Renal cortical epithelial cell (primary cell): ENCODE data around the gene PRELID1. TPM values are rescaled to one million over a fixed set of nuclear protein-coding genes. Genes with fewer than 3 reads are reported as not detected.
"Not testable (repeated sequence)": the region's sequence is repeated elsewhere in the genome, so short reads cannot be mapped to it uniquely, and the experiment has no call there.

ENCODE experiments used
- DNase-seq: peaks from one replicate; pipeline ENCODE4 v3.0.0-alpha.2; 2011; ENCODE audit warnings: low read depth
- total RNA-seq: library from RNA; depleted of rRNA; stranded (reverse); fragments of >200 nt; gene quantifications from 2 replicates; pipeline ENCODE4 v1.2.3, GENCODE V29; 2014

Gene PRELID1
- total RNA-seq, 1 donor from 2014 or later: 52.0 TPM

DNA sequence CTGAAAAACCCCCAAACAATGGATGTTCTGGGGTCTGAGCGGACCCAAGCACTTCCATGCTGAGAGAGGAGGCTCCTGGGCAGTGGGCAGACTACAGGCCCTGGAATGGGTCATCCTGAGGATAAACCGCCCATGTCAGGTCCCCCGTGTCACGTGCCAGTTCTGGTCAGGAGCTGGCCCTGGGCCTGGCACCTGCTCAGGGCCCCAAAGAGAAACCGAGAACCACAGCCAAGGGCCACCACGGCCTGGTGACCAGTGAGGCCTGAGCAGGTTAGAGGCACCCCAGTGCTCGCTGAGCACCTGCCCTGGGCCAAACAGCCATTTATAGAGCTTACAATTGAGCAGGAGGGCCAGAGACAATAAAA lies 32.1 kb downstream of the PRELID1 start:
- no peak for DNase-seq

- DNase-seq: peak; percentile 22
Observed at GRCh38 chr5:177336112-177336511, 32.5 kb downstream of the PRELID1 start.

DNA sequence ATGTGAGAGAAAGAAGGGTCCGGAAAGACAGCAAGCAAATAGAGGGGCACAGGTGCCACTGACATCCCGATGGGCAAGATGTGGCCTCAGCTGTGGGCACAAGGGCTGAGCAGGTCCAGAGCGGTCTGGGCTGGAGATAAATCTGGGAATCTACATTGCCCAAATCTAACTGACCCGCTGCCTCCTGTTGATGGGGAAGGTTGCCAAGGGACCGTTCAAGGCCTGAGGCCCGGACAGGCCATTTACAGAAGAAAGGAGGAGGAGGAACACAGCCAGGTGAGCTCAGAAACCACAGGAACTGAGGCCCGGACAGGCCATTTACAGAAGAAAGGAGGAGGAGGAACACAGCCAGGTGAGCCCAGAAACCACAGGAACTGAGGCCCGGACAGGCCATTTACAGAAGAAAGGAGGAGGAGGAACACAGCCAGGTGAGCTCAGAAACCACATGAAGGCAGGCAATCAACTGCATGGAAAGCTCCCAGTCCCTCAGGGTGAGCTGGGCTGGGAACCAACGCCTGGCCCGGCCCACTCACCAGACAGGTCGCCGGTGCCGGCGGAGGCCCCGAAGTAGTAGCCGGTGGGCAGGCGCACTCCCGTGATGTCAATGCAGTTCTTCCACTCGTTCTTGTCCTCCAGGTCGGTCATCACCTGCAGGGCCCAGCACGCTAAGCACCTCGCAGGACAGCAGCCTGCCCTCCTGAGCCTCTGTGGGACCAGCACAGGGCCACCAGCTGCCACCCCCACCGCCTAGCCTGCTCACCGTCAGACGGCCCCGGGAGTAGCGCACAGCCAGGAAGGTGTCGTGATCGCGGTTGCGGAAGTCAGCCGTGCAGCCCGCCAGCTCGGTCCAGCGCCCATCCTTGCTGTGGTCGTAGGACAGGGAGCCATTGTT lies 33.2 kb downstream of the PRELID1 start:
- no peak for DNase-seq

DNA sequence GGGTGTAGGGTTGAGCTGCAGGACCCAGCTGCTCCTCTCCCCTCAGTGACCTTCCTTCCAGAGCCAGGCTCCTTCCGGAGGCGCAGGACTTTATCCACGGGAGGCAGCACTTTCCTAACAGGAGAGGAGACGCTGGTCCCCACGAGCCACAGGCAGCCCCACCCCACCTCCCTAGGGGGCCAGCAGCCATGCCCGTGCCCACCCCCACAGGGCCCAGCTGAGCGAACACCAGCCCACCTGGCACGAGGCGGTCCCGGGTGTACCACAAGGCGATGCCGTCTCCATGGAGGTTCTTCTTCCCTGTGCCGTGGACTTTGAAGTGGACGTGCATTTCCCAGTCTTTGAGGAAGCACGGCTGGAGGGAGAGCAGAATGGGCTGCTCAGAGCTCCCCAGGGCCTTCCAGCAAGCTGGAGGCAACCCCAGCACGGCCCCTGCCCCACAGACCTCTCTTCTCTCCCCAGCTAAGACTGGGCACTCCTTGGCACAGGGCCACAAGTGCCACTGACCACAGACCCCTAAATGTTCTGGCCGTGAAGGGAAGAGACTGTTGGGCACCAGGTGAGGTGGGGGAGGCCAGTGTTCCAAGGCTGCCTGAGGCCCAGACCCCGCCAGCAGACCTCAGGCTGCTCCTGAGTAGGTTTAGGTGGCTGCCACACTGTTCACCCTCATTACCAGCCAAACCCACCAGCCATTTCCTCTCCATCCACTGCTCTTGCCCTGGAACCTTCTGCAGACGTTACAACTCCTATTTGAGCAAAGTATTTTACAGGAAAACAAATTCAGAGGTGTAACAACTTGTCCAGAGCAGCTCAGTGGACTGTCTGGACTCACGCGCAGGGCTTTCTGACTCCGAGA lies 34.9 kb downstream of the PRELID1 start:
- no peak for DNase-seq

GRCh38 chr5:177339107-177339638 lies 35.6 kb downstream of the PRELID1 start:
- peak; percentile 29 for DNase-seq

- not testable (repeated sequence) for DNase-seq
Observed at GRCh38 chr5:177343000-177343399, 39.4 kb downstream of the PRELID1 start.

DNA sequence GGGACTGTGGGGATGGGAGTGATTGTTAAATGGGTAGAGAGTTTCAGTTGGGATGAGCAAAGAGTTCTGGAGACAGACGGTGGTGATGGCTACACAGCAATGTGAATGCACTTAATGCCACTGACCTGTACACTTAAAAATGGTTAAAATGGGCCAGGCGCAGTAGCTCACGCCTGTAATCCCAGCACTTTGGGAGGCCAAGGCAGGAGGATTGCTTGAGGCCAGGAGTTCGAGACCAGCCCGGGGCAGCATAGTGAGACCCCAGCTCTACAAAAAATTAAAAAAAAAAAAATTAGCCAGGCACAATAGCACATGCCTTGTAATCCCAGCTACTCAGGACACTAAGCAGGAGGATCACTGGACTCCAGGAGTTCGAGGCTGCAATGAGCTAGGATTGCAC lies 40.2 kb downstream of the PRELID1 start:
- DNase-seq: no peak

GRCh38 chr5:177344891-177345290 lies 41.3 kb downstream of the PRELID1 start:
- DNase-seq: no peak

DNA sequence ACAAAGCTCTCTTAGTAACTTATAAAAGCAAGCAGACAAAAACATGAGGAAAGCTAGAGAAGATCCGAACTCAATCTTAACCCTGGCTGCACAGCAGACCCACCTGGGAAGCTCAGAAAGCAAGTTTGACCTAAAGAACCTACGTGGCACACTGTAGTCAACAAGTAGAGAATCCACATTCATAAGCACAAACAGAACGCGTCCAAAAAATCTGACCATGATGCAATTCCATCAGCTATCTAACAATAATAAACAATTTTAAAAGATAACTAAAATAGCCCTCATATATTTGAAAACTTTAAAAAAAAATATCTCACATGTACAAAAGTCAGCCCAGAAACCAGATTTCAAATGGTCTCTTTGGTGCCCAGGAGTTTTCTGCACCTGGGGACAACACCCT lies 43.2 kb downstream of the PRELID1 start:
- no peak for DNase-seq

DNA sequence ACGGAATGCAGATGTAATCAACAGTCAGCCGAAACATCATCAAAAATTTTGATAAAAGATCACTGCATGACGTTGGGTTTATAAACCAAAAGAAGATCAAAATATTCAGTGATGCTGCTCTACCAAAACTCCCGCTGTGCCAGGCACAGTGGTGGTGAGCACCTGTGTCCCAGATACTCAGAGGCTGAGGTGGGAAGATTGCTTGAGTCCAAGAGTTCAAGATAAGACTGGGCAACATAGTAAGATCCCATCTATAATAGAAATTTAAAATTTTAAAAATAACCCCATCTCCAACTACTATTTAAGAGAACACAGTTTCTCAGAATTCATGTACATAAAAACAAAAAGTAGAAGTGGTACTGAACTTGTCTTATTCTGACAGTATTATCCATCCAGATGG lies 44.1 kb downstream of the PRELID1 start:
- DNase-seq: no peak

DNA sequence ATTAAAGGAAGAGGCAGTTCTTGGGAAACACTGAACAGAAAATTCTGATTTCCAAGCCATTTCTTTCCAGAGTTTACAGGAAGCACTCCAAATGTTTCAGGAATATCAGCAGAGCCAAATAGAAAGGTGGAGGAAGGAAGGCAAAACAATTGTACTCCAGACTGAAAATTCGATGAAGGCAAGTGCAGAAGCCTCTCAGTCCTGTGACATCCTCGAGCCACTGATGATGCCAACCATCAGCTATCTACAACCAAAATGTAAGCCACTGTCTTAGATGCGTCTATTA lies 45.7 kb downstream of the PRELID1 start:
- no peak for DNase-seq

DNA sequence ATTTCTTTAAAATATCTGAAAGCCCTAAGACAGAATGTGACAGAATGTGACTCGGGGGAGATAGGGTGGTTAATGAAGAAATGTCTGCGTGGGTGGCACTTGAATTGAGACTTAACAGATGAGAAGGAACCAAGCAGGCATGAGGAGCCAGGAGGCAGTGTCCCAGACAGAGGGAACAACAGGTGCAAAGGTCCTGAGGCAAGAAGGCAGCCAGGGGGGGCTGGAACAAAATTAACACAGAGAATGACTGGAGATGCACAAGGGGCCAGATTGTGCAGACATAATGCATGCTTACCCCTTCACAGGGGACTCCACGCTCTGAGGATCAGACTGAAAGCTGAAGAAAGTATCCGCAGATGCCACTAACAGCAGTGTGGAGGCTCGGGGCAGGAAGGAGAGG lies 46.2 kb downstream of the PRELID1 start:
- DNase-seq: no peak

GRCh38 chr5:177350776-177351391 lies 47.3 kb downstream of the PRELID1 start:
- no peak for DNase-seq

GRCh38 chr5:177351392-177352329 lies 48.1 kb downstream of the PRELID1 start, which contains the start of gene LMAN2:
Gene LMAN2 (minus strand): TSS chr5:177351668. CDS start chr5:177351647, 21 bp downstream.
- DNase-seq: peak; percentile 87

- DNase-seq: no peak
Observed at GRCh38 chr5:177353093-177353492, 49.5 kb downstream of the PRELID1 start.

GRCh38 chr5:177354256-177354655 lies 50.7 kb downstream of the PRELID1 start:
- DNase-seq: no peak

GRCh38 chr5:177354711-177355110 lies 51.1 kb downstream of the PRELID1 start:
- DNase-seq: no peak

DNA sequence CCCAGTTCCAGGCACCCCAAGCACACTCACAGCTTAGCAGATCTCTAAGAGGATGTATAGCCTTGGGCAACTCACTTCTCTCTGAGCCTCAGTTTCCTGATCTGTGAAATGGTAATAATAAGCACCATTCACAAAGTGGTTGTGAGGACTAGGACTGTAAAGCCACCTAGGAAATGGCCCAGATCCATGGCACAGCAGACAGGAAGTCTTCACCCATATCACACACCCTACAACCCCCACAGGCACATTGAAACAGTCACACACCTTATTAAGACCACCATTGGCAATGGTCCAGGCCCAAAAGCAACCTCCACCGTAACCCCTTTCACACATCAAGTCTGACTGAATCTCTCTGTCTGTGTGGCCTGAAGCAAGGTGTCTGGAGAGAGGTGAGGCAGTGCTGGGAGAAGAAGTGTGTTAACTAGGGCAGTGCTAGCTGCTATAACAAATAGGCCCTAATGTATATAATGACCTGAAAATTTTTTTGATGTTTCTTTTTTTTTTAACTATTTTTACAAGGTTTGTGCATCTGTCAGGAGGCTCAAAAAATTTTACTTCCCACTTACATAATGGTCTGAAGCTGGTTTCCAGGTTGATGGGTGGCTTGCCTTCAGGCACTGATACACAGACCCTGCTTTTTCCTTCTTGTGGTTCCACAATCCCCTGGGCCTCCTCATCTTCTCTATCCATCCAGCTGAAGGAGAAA lies 51.7 kb downstream of the PRELID1 start:
- no peak for DNase-seq

DNA sequence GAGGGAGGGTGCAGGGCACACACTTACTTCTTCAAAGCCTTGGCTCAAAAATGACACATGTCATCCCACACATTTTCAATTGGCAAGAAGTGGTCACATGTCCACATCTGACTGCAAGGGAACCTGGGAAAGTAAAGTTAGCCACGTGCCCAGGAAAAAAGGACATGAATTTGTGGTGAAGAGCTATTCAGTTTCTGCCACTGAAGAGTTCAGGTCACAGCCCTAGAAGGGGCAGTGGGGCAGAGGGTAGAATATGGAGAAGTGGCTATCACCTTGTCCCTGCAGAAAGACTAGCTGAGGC lies 52.2 kb downstream of the PRELID1 start:
- DNase-seq: no peak
